Keratinocyte (primary cell): ENCODE data around the gene SCARB1. TPM values are rescaled to one million over a fixed set of nuclear protein-coding genes. Genes with fewer than 3 reads are reported as not detected.

Experiments used
- DNase-seq: peaks from one replicate; pipeline ENCODE4 v3.0.0-alpha.2; 2011; ENCODE audit warnings: low read depth, missing footprints, low spot score
- FAIRE-seq: peaks from 2 replicates; lab custom pipeline; 2011; peaks lifted over from hg19 to GRCh38; lab: Jason Lieb, UNC
- H2AFZ ChIP-seq: 2 replicates; pipeline ENCODE4 v1.6.0; 2012; ENCODE audit warnings: low read length, control low read depth, inconsistent platforms; ENCODE audit not compliant: control insufficient read depth
- H3K27ac ChIP-seq: 2 replicates; pipeline ENCODE4 v1.5.1; 2011; ENCODE audit warnings: low read length; ENCODE audit not compliant: control insufficient read depth, insufficient read depth
- H3K27me3 ChIP-seq: 3 replicates; pipeline ENCODE4 v1.6.0; 2011; ENCODE audit warnings: low read length; ENCODE audit not compliant: control insufficient read depth, insufficient read depth; ENCODE audit errors: extremely low read depth
- H3K36me3 ChIP-seq, 2 experiments: 2 replicates in 1 of 2; 3 replicates in 1 of 2; pipeline ENCODE4 v1.5.1; 2011; ENCODE audit warnings: low read length in 2 of 2, mild to moderate bottlenecking in 1 of 2; ENCODE audit not compliant: control insufficient read depth in 2 of 2, insufficient read depth in 2 of 2; ENCODE audit errors: extremely low read depth in 1 of 2
- H3K4me1 ChIP-seq: 3 replicates; pipeline ENCODE4 v1.5.1; 2011; ENCODE audit warnings: low read length; ENCODE audit not compliant: control insufficient read depth, insufficient read depth; ENCODE audit errors: extremely low read depth
- H3K4me2 ChIP-seq: 3 replicates; pipeline ENCODE4 v1.6.0; 2011; ENCODE audit warnings: low read depth, low read length; ENCODE audit not compliant: control insufficient read depth, insufficient read depth; ENCODE audit errors: extremely low read depth
- H3K4me3 ChIP-seq, 3 experiments: fragments of 200-600 bp in 1 of 3; sonication (generic) in 1 of 3; 2 replicates in 2 of 3; 3 replicates in 1 of 3; pipeline ENCODE4 v1.5.1; 2011 to 2016; ENCODE audit warnings: low read length in 3 of 3, mild to moderate bottlenecking in 3 of 3, control low read depth in 2 of 3, inconsistent platforms in 1 of 3, low read depth in 1 of 3, mixed read lengths in 1 of 3, mixed run types in 1 of 3, moderate library complexity in 1 of 3; ENCODE audit not compliant: control insufficient read depth in 2 of 3, insufficient read depth in 2 of 3; ENCODE audit errors: extremely low read depth in 1 of 3
- H3K79me2 ChIP-seq: 2 replicates; pipeline ENCODE4 v1.6.0; 2012; ENCODE audit warnings: low read length; ENCODE audit not compliant: control insufficient read depth, insufficient read depth
- H3K9ac ChIP-seq: 3 replicates; pipeline ENCODE4 v1.6.0; 2011; ENCODE audit warnings: low read length; ENCODE audit not compliant: control insufficient read depth, insufficient read depth; ENCODE audit errors: extremely low read depth
- H3K9me1 ChIP-seq: 3 replicates; pipeline ENCODE4 v1.6.0; 2011; ENCODE audit warnings: low read length; ENCODE audit not compliant: control insufficient read depth, insufficient read depth; ENCODE audit errors: extremely low read depth
- H3K9me3 ChIP-seq: 2 replicates; pipeline ENCODE4 v1.5.1; 2012; ENCODE audit warnings: low read depth, low read length; ENCODE audit not compliant: control insufficient read depth
- H4K20me1 ChIP-seq: 3 replicates; pipeline ENCODE4 v1.6.0; 2011; ENCODE audit warnings: low read length; ENCODE audit not compliant: control insufficient read depth, insufficient read depth; ENCODE audit errors: extremely low read depth
- EZH2 ChIP-seq: IDR thresholded peaks from one replicate; pipeline ENCODE4 v1.6.1; 2012; ENCODE audit warnings: inconsistent platforms, mild to moderate bottlenecking, low read length, moderate library complexity
- dilution Hi-C: fragments of 300-500 bp; cut with MboI; formaldehyde crosslinking; loops from one replicate; pipeline ENCODE4 v1.7.0; 2020; ENCODE audit warnings: low sequenced_read_pairs; ENCODE audit not compliant: extremely low pct_ligation_motif_present
- polyA plus RNA-seq, 5 experiments: library from polyadenylated mRNA; depleted of rRNA in 3 of 5; stranded (reverse) in 3 of 5; stranded (forward) in 1 of 5; unstranded in 1 of 5; fragments of >200 nt; gene quantifications; 1 replicate in 1 of 5; 2 replicates in 3 of 5; 3 replicates in 1 of 5; pipeline versions ENCODE4 v1.2.1 to v1.2.3, GENCODE V29; 2011 to 2012; ENCODE audit warnings: missing spikeins in 2 of 5, low read depth in 1 of 5, low replicate concordance in 1 of 5
- TF ChIP-seq, protein P1 (sequence below), 3 experiments: IDR thresholded peaks in 1 of 3; conservative IDR thresholded peaks in 1 of 3; optimal IDR thresholded peaks in 1 of 3; 2 replicates in 2 of 3; 3 replicates in 1 of 3; pipeline versions ENCODE3 to v1.5.1; 2011; ENCODE audit warnings: low read length in 3 of 3, mild to moderate bottlenecking in 3 of 3, moderate library complexity in 2 of 3, control low read depth in 1 of 3, inconsistent platforms in 1 of 3; ENCODE audit not compliant: insufficient read depth in 2 of 3; ENCODE audit errors: extremely low read depth in 1 of 3

Gene SCARB1
- polyA plus RNA-seq, 1 donor (not counting 4 experiments of a cell fraction or from before 2014, with no cell fraction given) = 40.9 TPM

DNA sequence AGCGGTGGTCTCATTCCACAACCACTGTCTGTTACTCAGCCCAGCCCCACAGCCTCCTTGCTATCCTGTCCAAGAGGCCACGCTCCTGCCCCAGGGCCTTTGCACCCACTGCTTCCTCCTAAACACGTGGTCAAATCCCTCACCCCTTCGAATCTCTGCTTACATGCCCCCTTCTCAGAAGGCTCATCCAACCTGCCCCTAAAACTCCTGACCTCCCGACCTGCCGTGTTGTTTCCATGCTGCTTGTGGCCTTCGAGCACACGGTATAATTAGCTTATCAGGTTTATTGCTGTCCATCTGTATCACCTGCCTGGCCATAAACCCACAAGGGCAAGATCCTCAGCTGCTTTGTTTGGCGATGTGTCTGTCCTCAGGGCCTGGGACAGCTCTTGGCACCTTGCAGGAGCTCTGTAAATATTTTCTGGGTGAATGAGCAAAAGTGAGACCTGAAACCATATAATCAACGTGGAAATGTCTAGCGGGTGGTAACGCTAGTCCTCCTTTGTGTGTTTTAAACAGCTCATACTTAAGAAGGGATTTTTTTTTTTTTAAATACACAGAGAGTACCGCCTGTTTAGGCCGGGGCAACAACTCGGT is 36.0 kb downstream of the SCARB1 start:
- Histone ChIP-seq H3K27me3 (no peaks in the 10 kb centered on the region), H4K20me1 (no peaks in the 10 kb centered on the region), H3K9me3 (peaks cover 5% of the 10 kb centered on the region), H3K4me1 (peaks cover 13% of the 10 kb centered on the region), H2AFZ (no peak overlapping the region), H3K4me3 (no peak overlapping the region), H3K4me2 (no peak overlapping the region), H3K79me2 (peaks cover 40% of the 10 kb centered on the region), H3K9ac (no peak overlapping the region), H3K36me3 (peaks cover 0 to 6% of the 10 kb centered on the region in 2 experiments), H3K9me1 (no peaks in the 10 kb centered on the region), H3K27ac (no peak overlapping the region)
- TF ChIP-seq, protein P1, sequence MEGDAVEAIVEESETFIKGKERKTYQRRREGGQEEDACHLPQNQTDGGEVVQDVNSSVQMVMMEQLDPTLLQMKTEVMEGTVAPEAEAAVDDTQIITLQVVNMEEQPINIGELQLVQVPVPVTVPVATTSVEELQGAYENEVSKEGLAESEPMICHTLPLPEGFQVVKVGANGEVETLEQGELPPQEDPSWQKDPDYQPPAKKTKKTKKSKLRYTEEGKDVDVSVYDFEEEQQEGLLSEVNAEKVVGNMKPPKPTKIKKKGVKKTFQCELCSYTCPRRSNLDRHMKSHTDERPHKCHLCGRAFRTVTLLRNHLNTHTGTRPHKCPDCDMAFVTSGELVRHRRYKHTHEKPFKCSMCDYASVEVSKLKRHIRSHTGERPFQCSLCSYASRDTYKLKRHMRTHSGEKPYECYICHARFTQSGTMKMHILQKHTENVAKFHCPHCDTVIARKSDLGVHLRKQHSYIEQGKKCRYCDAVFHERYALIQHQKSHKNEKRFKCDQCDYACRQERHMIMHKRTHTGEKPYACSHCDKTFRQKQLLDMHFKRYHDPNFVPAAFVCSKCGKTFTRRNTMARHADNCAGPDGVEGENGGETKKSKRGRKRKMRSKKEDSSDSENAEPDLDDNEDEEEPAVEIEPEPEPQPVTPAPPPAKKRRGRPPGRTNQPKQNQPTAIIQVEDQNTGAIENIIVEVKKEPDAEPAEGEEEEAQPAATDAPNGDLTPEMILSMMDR (optimal IDR thresholded peaks at IDR 0.05 in 1 of 3, IDR thresholded peaks at IDR 0.05 in 1 of 3, conservative IDR thresholded peaks at IDR 0.05 in 1 of 3; ENCODE audit: extremely low read depth in 1 of 3, insufficient read depth in 2 of 3, low read length in 3 of 3) = no peak
- no peak for TF ChIP-seq EZH2
- no peak for FAIRE-seq
- no peak for DNase-seq
- dilution Hi-C loops = no loop called here

DNA sequence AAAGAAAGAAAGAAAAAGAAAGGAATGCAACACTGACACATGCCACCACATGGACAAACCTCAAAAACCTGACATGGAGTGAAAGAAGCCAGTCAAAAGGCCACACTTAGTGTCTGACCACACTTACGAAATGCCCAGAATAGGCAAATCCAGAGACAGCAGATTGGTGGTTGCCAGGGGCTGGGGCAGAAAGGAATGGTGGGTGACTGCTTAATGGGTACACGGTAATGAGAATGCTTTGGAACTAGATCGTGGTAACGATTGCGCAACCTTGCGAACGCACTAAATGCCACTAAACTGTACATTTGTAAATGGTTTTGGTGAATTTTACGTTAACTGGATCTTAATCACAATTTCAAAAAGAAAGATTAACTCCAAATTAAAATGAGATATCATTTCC is 39.5 kb downstream of the SCARB1 start:
- Histone ChIP-seq H4K20me1 (no peaks in the 10 kb centered on the region), H3K9me1 (no peaks in the 10 kb centered on the region), H3K9ac (no peak overlapping the region), H3K9me3 (no peaks in the 10 kb centered on the region), H3K27me3 (no peaks in the 10 kb centered on the region), H2AFZ (no peak overlapping the region), H3K4me1 (peaks cover 12% of the 10 kb centered on the region), H3K4me2 (no peak overlapping the region), H3K27ac (no peak overlapping the region), H3K36me3 (peaks cover 0 to 6% of the 10 kb centered on the region in 2 experiments), H3K4me3 (no peak overlapping the region), H3K79me2 (peaks cover 41% of the 10 kb centered on the region)
- DNase-seq (no peak), FAIRE-seq (no peak)
- dilution Hi-C loops = no loop called here
- TF ChIP-seq, protein P1 (optimal IDR thresholded peaks at IDR 0.05 in 1 of 3, IDR thresholded peaks at IDR 0.05 in 1 of 3, conservative IDR thresholded peaks at IDR 0.05 in 1 of 3; ENCODE audit: extremely low read depth in 1 of 3, insufficient read depth in 2 of 3, low read length in 3 of 3) = no peak
- no peak for TF ChIP-seq EZH2
